ENCODE measurements around the gene ALK.

DNA sequence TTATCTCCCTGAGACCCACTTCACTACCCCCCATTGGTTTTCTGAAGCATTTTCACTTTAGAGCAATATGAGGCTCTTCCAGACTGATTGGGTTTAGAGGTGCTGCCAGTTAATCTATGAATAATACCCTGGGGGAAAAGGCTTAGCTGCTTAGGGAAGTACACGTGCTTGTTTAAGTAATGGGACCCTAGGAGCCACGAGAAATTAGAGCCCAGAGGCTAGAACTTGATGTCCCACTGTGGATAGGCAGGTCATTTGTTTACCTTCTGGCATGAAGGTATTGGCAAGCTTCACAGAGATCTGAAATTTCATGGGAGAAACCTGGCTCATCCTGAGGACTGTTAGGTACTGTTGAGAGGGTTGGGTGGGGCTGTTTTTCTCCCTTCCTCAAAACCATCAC, 746.4 kb downstream of the ALK start:
- TF ChIP-seq, protein P1, sequence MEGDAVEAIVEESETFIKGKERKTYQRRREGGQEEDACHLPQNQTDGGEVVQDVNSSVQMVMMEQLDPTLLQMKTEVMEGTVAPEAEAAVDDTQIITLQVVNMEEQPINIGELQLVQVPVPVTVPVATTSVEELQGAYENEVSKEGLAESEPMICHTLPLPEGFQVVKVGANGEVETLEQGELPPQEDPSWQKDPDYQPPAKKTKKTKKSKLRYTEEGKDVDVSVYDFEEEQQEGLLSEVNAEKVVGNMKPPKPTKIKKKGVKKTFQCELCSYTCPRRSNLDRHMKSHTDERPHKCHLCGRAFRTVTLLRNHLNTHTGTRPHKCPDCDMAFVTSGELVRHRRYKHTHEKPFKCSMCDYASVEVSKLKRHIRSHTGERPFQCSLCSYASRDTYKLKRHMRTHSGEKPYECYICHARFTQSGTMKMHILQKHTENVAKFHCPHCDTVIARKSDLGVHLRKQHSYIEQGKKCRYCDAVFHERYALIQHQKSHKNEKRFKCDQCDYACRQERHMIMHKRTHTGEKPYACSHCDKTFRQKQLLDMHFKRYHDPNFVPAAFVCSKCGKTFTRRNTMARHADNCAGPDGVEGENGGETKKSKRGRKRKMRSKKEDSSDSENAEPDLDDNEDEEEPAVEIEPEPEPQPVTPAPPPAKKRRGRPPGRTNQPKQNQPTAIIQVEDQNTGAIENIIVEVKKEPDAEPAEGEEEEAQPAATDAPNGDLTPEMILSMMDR (conservative IDR thresholded peaks at IDR 0.05) = no peak
- TF ChIP-seq ZFX (IDR thresholded peaks at IDR 0.05) = no peak
